Measurements from ENCODE around the gene ZIM2.

Gene ZIM2

GRCh38 chr19:56838909-56839651 is 1.4 kb downstream of the ZIM2 start:
- DNase-seq (ENCODE audit: low read depth in 2 of 2), result no peak

- DNase-seq (ENCODE audit: low read depth in 2 of 2), result no peak
These were observed 2.3 kb downstream of the ZIM2 start for GRCh38 chr19:56838024-56838908.

DNA sequence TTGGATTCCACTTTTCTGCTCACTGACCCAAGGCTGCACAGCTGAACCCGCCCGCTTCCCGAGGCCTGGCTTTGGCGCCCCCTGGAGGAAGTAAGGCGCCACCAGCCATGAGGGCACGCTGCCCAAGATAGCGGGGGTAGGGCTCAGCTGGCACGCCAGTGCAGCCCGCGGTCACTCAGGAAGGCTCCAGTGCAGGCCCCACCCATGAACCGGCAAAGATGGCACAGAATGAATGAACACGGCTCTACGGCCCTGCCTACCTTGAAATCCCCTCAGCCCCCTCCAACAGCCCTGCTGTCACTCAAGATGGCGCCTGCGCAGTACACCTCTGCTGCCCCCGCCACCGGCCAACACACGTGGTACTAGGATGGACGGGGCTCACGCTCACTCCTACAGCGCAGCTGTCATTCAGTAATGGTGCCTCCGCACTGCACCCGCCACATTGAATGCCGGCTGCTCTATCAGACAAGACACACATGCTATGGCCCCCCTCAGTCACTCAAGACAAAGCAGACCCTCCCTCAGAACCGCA is 3.0 kb downstream of the ZIM2 start:
- no peak for DNase-seq (ENCODE audit: low read depth in 2 of 2)

- no peak for DNase-seq (ENCODE audit: low read depth in 2 of 2)
These were observed 3.5 kb downstream of the ZIM2 start for GRCh38 chr19:56837004-56837403.

DNA sequence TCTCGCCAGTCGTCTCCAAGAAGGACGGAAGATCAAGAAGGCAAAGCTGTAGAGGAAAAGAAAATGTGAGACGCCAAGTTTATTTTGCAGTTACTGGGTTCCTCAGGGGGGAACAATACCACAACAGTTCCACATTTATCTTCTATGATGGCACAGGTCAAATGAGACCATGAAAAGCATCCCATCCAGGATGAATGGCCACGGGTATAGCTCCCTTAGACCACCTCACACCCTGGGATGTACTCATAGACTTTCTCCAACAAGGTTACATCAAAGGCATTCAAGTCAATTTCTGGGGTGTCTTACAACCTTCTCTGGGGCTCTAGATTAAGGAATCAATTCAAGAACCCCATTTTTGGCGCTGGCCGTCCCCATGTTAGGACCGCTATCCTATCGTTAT is 4.5 kb downstream of the ZIM2 start:
- DNase-seq (ENCODE audit: low read depth in 2 of 2), result no peak

- no peak for DNase-seq (ENCODE audit: low read depth in 2 of 2)
These were observed 5.1 kb downstream of the ZIM2 start for GRCh38 chr19:56835401-56835800.

GRCh38 chr19:56834564-56835375 is 5.8 kb downstream of the ZIM2 start:
- DNase-seq (ENCODE audit: low read depth in 2 of 2), result no peak

GRCh38 chr19:56832352-56832928 is 8.1 kb downstream of the ZIM2 start:
- DNase-seq (ENCODE audit: low read depth in 2 of 2), result no peak

GRCh38 chr19:56831255-56831654 is 9.3 kb downstream of the ZIM2 start:
- DNase-seq (ENCODE audit: low read depth in 2 of 2), result no peak

DNA sequence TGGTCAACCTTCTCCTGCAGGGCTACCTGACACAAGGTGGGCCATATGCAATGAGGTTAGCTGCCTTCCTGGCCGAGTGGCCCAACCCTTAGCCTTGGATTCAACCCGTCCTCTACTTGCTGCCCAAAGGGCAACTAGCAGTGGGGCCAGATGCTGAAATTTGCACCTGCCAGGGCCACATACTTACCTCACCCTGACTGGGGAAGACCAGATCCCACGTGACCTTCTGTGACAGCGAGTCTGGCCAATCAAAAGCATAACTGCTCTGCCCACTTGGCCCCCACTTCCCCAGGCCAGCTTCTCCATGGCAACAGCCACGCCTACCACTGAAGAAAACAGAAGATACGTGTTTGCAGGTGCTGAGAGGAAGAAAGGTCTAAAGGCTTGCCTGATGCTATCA is 10.9 kb downstream of the ZIM2 start:
- DNase-seq (ENCODE audit: low read depth in 2 of 2), result no peak

- no peak for DNase-seq (ENCODE audit: low read depth in 2 of 2)
These were observed 12.8 kb downstream of the ZIM2 start for GRCh38 chr19:56827708-56828107.

- no peak for DNase-seq (ENCODE audit: low read depth in 2 of 2)
These were observed 16.6 kb downstream of the ZIM2 start for GRCh38 chr19:56823956-56824355.

DNA sequence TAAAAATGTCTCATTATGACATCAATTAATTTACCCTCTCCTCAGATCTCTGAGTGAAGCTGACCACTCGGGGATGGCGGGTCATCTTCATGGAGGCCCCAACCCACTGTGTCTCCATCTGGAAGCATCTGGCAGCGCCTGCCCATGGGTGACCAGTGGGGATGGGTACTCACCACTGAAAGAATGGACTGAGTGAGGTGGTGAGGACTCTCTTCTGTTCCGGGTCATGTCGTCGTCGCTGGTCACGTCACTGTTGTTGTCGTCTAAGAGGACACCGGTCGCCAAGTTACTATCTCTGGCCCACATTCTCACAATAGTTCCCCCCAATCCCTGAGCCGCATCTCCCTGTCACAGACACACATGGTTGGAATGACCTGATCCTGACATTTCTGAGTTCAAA is 17.1 kb downstream of the ZIM2 start:
- DNase-seq (ENCODE audit: low read depth in 2 of 2), result no peak

- DNase-seq (ENCODE audit: low read depth in 2 of 2), result no peak
These were observed 17.8 kb downstream of the ZIM2 start for GRCh38 chr19:56822755-56823154.

GRCh38 chr19:56821675-56822074 is 18.9 kb downstream of the ZIM2 start:
- DNase-seq (ENCODE audit: low read depth in 2 of 2), result no peak

GRCh38 chr19:56821209-56821608 is 19.3 kb downstream of the ZIM2 start:
- no peak for DNase-seq (ENCODE audit: low read depth in 2 of 2)

DNA sequence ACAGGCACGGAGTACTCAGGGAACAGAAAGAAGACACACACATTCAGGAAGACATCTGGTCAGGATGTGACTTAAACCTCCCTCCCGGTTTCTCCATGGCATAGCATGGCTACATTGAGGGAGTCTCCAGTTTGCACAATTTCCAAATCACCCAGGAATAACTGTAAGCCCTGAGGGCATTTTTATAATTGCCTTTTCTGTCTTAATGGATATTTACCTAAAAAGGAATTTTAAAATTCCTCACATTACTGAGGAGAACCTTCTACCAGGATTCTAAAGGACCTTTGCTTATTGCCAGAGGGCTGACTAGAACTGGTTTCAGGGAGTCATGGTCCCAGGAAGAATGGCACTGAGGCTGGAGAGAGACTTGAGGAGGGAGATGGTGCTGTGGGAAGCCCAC is 21.4 kb downstream of the ZIM2 start:
- DNase-seq (ENCODE audit: low read depth in 2 of 2), result no peak

DNA sequence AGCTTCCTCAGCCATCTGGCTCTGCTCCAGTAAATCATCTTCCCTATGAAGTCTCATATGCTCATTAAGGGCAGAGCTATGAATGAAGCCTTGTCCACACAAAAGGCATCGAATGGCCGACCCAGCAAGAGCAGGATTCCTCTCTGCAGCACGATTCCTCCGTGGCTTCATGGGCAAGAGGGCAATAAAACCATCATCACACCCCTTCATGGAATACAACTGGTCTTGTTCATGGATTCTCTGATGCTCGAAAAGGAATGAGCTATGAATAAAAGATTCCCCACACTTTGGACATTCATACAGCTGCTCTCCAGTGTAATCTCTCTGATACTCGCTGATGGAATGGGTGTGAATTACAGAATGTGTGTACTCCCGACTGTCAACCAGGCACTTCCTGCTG is 25.9 kb downstream of the ZIM2 start:
- no peak for DNase-seq (ENCODE audit: low read depth in 2 of 2)

DNA sequence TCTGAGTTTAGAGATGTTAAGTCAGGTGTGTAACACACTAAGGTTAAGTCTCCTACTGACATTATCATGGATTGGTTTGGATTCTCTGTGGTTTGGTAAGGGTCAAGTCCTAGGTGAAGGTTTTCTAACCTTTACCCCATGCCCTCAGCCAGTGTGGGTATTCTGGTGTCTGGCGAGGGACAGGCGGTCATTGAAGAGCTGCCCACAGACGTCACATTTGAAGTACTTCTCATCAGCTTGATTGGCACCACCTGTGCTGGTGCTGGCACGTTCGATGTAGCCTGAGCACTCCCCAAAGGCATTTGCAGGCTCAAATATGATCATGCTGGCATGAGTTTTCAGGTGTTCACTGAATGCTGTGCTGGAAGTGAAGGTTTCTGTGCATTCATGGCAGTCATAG is 27.0 kb downstream of the ZIM2 start:
- no peak for DNase-seq (ENCODE audit: low read depth in 2 of 2)

DNA sequence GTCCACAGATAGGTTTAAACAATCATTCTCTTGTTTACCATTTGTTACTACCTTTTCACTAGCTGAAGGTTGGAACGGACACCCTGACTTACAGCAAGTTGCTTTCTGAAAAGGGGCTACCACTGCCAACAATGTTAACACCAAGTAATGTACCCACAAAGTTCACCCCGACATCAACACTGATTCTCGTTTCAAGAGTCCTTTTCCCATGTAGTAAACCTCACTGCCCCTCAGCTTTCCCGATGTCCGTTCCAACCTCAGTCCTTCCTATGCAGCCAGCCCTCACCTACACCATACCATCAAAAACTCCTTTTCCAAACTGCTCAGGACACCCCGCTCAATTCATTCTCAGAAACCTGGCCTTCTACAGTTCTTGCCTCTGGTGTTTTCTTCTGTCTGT is 29.0 kb downstream of the ZIM2 start:
- no peak for DNase-seq (ENCODE audit: low read depth in 2 of 2)

DNA sequence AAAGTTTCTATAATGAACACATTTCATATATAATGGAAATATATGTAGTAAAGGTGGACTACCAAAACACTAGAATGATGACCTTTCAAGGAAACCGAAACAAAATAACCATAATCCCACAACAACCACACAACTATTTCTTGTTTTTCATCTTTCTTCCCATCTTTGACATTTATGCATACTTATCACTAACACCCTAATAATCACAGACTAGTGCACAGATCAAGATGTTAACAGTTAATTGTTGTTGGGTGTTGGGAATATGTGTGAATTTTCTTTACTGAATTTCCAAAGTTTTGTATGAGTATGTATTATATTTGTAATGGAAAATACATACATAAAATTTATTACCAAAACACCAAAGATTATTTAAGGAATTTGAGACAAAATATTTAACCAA is 30.3 kb downstream of the ZIM2 start:
- no peak for DNase-seq (ENCODE audit: low read depth in 2 of 2)

Measured in stimulated activated CD4-positive, alpha-beta T cell treated with anti-CD3 and anti-CD28 coated beads, Interleukin-4, amount 100 ng/mL, for 48 hours (primary cell).